SU-DHL-6 (cell line): ENCODE measurements around the gene PKN3.

Experiments
- H2AFZ ChIP-seq: fragments of 200-600 bp; sonication (generic); 2 replicates; pipeline ENCODE4 v1.6.1; 2014; ENCODE audit warnings: low read depth, mild to moderate bottlenecking, moderate library complexity, mixed read lengths, antibody characterized with exemption, low read length; ENCODE audit not compliant: severe bottlenecking
- H3F3A ChIP-seq: fragments of 200-600 bp; shearing (Covaris generic); 2 replicates; pipeline ENCODE4 v1.6.0; 2016; ENCODE audit warnings: antibody characterized with exemption, mild to moderate bottlenecking; ENCODE audit not compliant: insufficient read depth
- H3K27ac ChIP-seq: fragments of 200-600 bp; sonication (generic); 2 replicates; pipeline ENCODE4 v1.5.1; 2016; ENCODE audit warnings: low read depth, mild to moderate bottlenecking, low read length, moderate library complexity, mixed read lengths
- H3K27me3 ChIP-seq: fragments of 200-600 bp; sonication (generic), shearing (Covaris generic); 2 replicates; pipeline ENCODE4 v1.6.0; 2014; ENCODE audit warnings: mild to moderate bottlenecking, low read length
- H3K36me3 ChIP-seq: fragments of 200-600 bp; sonication (generic); 2 replicates; pipeline ENCODE4 v1.6.1; 2014; ENCODE audit warnings: mild to moderate bottlenecking, low read length, mixed read lengths
- H3K4me2 ChIP-seq: fragments of 300-600, 200-600 bp; shearing (Covaris generic), sonication (generic); 2 replicates; pipeline ENCODE4 v1.6.0; 2014; ENCODE audit warnings: low read length, low read depth, mild to moderate bottlenecking; ENCODE audit not compliant: poor library complexity, severe bottlenecking
- H3K4me3 ChIP-seq: fragments of 200-600 bp; sonication (generic); 2 replicates; pipeline ENCODE4 v1.5.1; 2014; ENCODE audit warnings: antibody characterized with exemption, low read length, mild to moderate bottlenecking, mixed read lengths; ENCODE audit not compliant: insufficient read depth, poor library complexity, severe bottlenecking
- H3K79me2 ChIP-seq: fragments of 200-600 bp; sonication (generic); 2 replicates; pipeline ENCODE4 v1.6.1; 2014; ENCODE audit warnings: mild to moderate bottlenecking, low read length, moderate library complexity; ENCODE audit not compliant: insufficient read depth
- H3K9ac ChIP-seq: fragments of 200-600 bp; sonication (generic); 2 replicates; pipeline ENCODE4 v1.7.0; 2014; ENCODE audit warnings: mild to moderate bottlenecking, low read length
- H3K9me2 ChIP-seq: fragments of 200-600 bp; sonication (generic); replicated peaks from 2 replicates; pipeline ENCODE4 v1.6.1; 2014; ENCODE audit warnings: low read length; ENCODE audit not compliant: insufficient read depth
- H3K9me3 ChIP-seq: fragments of 200-600 bp; sonication (generic); 2 replicates; pipeline ENCODE4 v1.6.1; 2014; ENCODE audit warnings: low read length, mixed read lengths; ENCODE audit not compliant: insufficient read depth
- H4K20me1 ChIP-seq: fragments of 200-600 bp; sonication (generic); 2 replicates; pipeline ENCODE4 v1.6.1; 2014; ENCODE audit warnings: low read depth, mild to moderate bottlenecking, antibody characterized with exemption, low read length, moderate library complexity, mixed read lengths
- EZH2phosphoT487 ChIP-seq: fragments of 200-600 bp; sonication (generic), shearing (Covaris generic); conservative IDR thresholded peaks from 2 replicates; pipeline ENCODE4 v1.6.1; 2018; ENCODE audit warnings: mild to moderate bottlenecking, antibody characterized with exemption, low read length, moderate library complexity, mixed read lengths
- TF ChIP-seq, protein P1 (sequence below): fragments of 200-600 bp; sonication (generic); IDR thresholded peaks from one replicate; pipeline ENCODE4 v1.5.1; 2017; ENCODE audit warnings: antibody characterized with exemption, mild to moderate bottlenecking, low read length, moderate library complexity; ENCODE audit not compliant: insufficient read depth, poor library complexity, severe bottlenecking

Gene PKN3

GRCh38 chr9:128669786-128670185 lies 32.5 kb upstream of the PKN3 start:
- Histone ChIP-seq H3K9me2 (no peaks in the 10 kb centered on the region), H4K20me1 (no peaks in the 10 kb centered on the region), H3K27me3 (no peaks in the 10 kb centered on the region), H3K79me2 (no peaks in the 10 kb centered on the region), H3K9ac (no peak overlapping the region), H3K4me3 (no peak overlapping the region), H2AFZ (no peak overlapping the region), H3K27ac (no peak overlapping the region), H3K9me3 (no peaks in the 10 kb centered on the region), H3K36me3 (no peaks in the 10 kb centered on the region), H3K4me2 (no peak overlapping the region), H3F3A (no peaks in the 10 kb centered on the region)
- TF ChIP-seq EZH2phosphoT487: no peak
- TF ChIP-seq, protein P1, sequence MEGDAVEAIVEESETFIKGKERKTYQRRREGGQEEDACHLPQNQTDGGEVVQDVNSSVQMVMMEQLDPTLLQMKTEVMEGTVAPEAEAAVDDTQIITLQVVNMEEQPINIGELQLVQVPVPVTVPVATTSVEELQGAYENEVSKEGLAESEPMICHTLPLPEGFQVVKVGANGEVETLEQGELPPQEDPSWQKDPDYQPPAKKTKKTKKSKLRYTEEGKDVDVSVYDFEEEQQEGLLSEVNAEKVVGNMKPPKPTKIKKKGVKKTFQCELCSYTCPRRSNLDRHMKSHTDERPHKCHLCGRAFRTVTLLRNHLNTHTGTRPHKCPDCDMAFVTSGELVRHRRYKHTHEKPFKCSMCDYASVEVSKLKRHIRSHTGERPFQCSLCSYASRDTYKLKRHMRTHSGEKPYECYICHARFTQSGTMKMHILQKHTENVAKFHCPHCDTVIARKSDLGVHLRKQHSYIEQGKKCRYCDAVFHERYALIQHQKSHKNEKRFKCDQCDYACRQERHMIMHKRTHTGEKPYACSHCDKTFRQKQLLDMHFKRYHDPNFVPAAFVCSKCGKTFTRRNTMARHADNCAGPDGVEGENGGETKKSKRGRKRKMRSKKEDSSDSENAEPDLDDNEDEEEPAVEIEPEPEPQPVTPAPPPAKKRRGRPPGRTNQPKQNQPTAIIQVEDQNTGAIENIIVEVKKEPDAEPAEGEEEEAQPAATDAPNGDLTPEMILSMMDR: no peak

DNA sequence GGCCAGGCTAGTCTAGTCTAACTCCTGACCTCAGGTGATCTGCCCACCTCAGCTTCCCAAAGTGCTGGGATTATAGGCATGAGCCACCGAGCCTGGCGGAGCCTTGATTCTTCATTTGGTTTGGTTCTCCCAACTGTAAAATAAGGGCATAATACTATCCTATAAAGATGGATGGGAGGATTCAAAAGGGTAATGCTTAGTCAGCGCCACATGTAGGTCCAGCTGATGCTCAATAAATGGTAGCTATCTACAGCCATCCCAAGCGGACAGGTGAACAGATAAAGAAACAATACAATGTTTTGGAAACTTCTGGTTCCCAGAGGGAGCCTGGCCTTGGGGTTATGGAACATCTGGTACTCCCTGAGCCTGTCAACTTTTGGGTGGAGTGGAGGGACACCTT lies 26.9 kb upstream of the PKN3 start:
- Histone ChIP-seq H3K27me3 (no peaks in the 10 kb centered on the region), H3K9me2 (no peaks in the 10 kb centered on the region), H3K9ac (no peak overlapping the region), H3K36me3 (no peaks in the 10 kb centered on the region), H3K9me3 (no peaks in the 10 kb centered on the region), H3K4me3 (no peak overlapping the region), H3K27ac (no peak overlapping the region), H3F3A (0 out of 2 replicates have a peak, but pooled peaks cover 4% of the 10 kb centered on the region), H3K79me2 (peaks cover 6% of the 10 kb centered on the region), H4K20me1 (no peaks in the 10 kb centered on the region), H2AFZ (no peak overlapping the region), H3K4me2 (no peak overlapping the region)
- TF ChIP-seq, protein P1: no peak
- no peak for TF ChIP-seq EZH2phosphoT487

GRCh38 chr9:128677794-128678193 lies 24.5 kb upstream of the PKN3 start:
- no peak for TF ChIP-seq EZH2phosphoT487
- TF ChIP-seq, protein P1: no peak
- Histone ChIP-seq H3K9me2 (no peaks in the 10 kb centered on the region), H3K27me3 (no peaks in the 10 kb centered on the region), H3K36me3 (no peaks in the 10 kb centered on the region), H3K79me2 (peaks cover 12% of the 10 kb centered on the region), H3K4me3 (no peak overlapping the region), H3K9me3 (no peaks in the 10 kb centered on the region), H4K20me1 (no peaks in the 10 kb centered on the region), H3F3A (peaks cover 16% of the 10 kb centered on the region; the same call in 1 of the 2 replicates), H3K27ac (no peak overlapping the region), H3K4me2 (no peak overlapping the region), H2AFZ (no peak overlapping the region), H3K9ac (no peak overlapping the region)
